Stomach (tissue), 4 donors: ENCODE measurements around the gene CUL1.

Experiments
- CTCF ChIP-seq, 7 experiments: fragments of 450-650 bp in 4 of 7; fragments of 200-600 bp in 3 of 7; sonication (generic) in 3 of 7; IDR thresholded peaks; one replicate each; pipeline ENCODE4 v1.5.1; 2016 to 2019; ENCODE audit warnings: antibody characterized with exemption in 7 of 7, control low read depth in 2 of 7, mild to moderate bottlenecking in 1 of 7
- POLR2A ChIP-seq, 4 donors: fragments of 450-650 bp; IDR thresholded peaks; one replicate each; pipeline ENCODE4 v1.6.1; 2016; ENCODE audit warnings: antibody characterized with exemption in 4 of 4, control low read depth in 2 of 4, mild to moderate bottlenecking in 1 of 4, moderate library complexity in 1 of 4
- POLR2AphosphoS5 ChIP-seq, 3 donors: sonication (generic); formaldehyde crosslinking; IDR thresholded peaks; one replicate each; pipeline ENCODE4 v1.6.1; 2016; ENCODE audit warnings: antibody characterized with exemption in 3 of 3

GRCh38 chr7:148706368-148706767 is 7.7 kb downstream of the CUL1 start:
- TF ChIP-seq CTCF (IDR thresholded peaks at IDR 0.05) (no peak), POLR2A (IDR thresholded peaks at IDR 0.05) (no peak), POLR2AphosphoS5 (IDR thresholded peaks at IDR 0.05) (no peak)
